Prostate gland (tissue), 2 donors: Measurements from ENCODE around the gene MYO9B. TPM values are rescaled to one million over a fixed set of nuclear protein-coding genes. Genes with fewer than 3 reads are reported as not detected.

Experiments used
- DNase-seq: peaks from one replicate; pipeline ENCODE4 v3.0.0-alpha.2; 2019; ENCODE audit warnings: low spot score
- H3K27ac ChIP-seq, 2 donors: fragments of 200-600 bp; sonication (generic); 2 replicates each; pipeline ENCODE4 v1.5.1; 2017 to 2019
- H3K27me3 ChIP-seq: fragments of 200-600 bp; sonication (generic); replicated peaks from 2 replicates; pipeline ENCODE4 v1.5.1; 2019; ENCODE audit not compliant: insufficient read depth
- H3K36me3 ChIP-seq, 2 donors: fragments of 200-600 bp; sonication (generic); 1 replicate in 1 of 2; 2 replicates in 1 of 2; pipeline versions ENCODE4 v1.5.1 to v1.8.1; 2017 to 2019
- H3K4me1 ChIP-seq: fragments of 200-600 bp; sonication (generic); replicated peaks from 2 replicates; pipeline ENCODE4 v1.5.1; 2019
- H3K4me3 ChIP-seq, 2 donors: fragments of 200-600 bp; sonication (generic); 2 replicates each; pipeline ENCODE4 v1.5.1; 2017 to 2019
- H3K9me3 ChIP-seq: fragments of 200-600 bp; sonication (generic); 2 replicates; pipeline ENCODE4 v1.5.1; 2017
- POLR2A ChIP-seq: fragments of 450-650 bp; IDR thresholded peaks from one replicate; pipeline ENCODE4 v1.6.1; 2016; ENCODE audit warnings: antibody characterized with exemption, mild to moderate bottlenecking
- POLR2AphosphoS5 ChIP-seq: sonication (generic); formaldehyde crosslinking; IDR thresholded peaks from one replicate; pipeline ENCODE4 v1.6.1; 2017; ENCODE audit warnings: antibody characterized with exemption
- WGBS: methylation state at CpG from one replicate; pipeline ENCODE4 v1.1.5; 2018; 5-methylcytosine and 5-hydroxymethylcytosine counted together
- intact Hi-C: fragments of 100-400 bp; cut with DNase I; formaldehyde crosslinking; loops from one replicate; pipeline ENCODE4 v1.14.2; 2022
- total RNA-seq, 2 donors: library from RNA; depleted of rRNA; stranded (reverse); fragments of >200 nt; gene quantifications; one replicate each; pipeline ENCODE4 v1.1.0, GENCODE V29; 2016
- TF ChIP-seq, protein P1 (sequence below), 4 experiments: fragments of 200-600 bp in 2 of 4; fragments of 450-650 bp in 2 of 4; sonication (generic) in 2 of 4; IDR thresholded peaks; 1 replicate in 3 of 4; 2 replicates in 1 of 4; pipeline ENCODE4 v1.5.1; 2016 to 2019; ENCODE audit warnings: antibody characterized with exemption in 4 of 4, mild to moderate bottlenecking in 2 of 4, moderate library complexity in 2 of 4

Gene MYO9B
- total RNA-seq, 2 donors from 2014 or later: 50.9 to 208 TPM

DNA sequence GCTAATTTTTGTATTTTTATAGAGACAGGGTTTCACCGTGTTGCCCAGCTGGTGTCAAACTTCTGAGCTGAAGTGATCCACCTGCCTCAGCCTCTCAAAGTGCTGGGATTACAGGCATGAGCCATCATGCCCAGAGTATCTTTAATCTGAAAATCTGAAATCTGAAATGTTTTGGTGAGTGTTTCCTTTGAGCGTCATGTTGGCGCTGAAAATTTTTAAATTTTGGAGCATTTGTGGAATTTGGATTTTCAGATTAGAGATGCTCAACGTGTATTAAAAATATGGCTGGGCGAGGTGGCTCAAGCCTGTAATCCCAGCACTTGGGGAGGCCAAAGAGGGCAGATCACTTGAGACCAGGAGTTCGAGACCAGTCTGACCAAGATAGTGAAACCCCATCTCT, 43.8 kb upstream of the MYO9B start:
- H3K9me3 ChIP-seq: no peaks in the 10 kb centered on the region
- no peak overlapping the region for H3K4me3 ChIP-seq
- intact Hi-C loops: no loop called here
- DNase-seq: no peak
- TF ChIP-seq, protein P1, sequence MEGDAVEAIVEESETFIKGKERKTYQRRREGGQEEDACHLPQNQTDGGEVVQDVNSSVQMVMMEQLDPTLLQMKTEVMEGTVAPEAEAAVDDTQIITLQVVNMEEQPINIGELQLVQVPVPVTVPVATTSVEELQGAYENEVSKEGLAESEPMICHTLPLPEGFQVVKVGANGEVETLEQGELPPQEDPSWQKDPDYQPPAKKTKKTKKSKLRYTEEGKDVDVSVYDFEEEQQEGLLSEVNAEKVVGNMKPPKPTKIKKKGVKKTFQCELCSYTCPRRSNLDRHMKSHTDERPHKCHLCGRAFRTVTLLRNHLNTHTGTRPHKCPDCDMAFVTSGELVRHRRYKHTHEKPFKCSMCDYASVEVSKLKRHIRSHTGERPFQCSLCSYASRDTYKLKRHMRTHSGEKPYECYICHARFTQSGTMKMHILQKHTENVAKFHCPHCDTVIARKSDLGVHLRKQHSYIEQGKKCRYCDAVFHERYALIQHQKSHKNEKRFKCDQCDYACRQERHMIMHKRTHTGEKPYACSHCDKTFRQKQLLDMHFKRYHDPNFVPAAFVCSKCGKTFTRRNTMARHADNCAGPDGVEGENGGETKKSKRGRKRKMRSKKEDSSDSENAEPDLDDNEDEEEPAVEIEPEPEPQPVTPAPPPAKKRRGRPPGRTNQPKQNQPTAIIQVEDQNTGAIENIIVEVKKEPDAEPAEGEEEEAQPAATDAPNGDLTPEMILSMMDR (IDR thresholded peaks at IDR 0.05): no peak
- WGBS: 83% methylated on average over 6 of the region's 6 CpGs
- no peaks in the 10 kb centered on the region for H3K4me1 ChIP-seq
- H3K27me3 ChIP-seq: no peaks in the 10 kb centered on the region
- H3K36me3 ChIP-seq: no peaks in the 10 kb centered on the region
- H3K27ac ChIP-seq: no peak overlapping the region

DNA sequence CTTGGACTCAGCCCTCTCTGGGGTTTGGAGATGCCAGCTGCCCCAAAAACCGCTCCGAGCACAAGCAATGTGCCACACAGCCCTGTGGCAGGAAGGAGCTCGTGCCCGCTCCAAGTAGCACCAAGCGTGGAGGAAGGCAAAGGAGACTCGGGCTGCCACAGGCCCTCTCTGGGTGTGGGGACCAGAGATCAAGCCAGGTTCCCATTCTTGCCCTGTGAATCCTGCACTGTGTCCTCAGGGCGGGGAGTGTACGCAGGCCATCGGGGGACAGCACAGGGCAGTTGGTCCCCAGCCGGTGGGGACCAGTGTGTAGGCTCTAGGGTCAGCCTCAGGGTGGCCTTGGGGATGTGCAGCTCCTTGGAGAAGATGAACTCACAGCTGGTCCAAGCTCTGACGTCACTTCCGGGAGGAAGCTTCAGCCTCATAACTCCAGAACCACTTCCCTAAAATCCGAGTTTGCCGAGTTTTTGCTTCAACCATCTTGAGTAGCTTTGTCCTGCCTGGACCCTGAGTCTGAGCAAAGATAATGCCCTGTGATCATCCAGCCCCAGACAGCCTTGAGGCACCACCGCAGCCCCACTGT, 39.6 kb upstream of the MYO9B start:
- no peak for DNase-seq
- Histone ChIP-seq H3K4me1 (no peaks in the 10 kb centered on the region), H3K36me3 (no peaks in the 10 kb centered on the region), H3K27ac (no peak overlapping the region), H3K4me3 (no peak overlapping the region), H3K9me3 (no peaks in the 10 kb centered on the region), H3K27me3 (no peaks in the 10 kb centered on the region)
- TF ChIP-seq POLR2A (no peak), POLR2AphosphoS5 (no peak)
- TF ChIP-seq, protein P1 (IDR thresholded peaks at IDR 0.05): no peak
- 89% methylated on average over 15 of the region's 15 CpGs for WGBS
- intact Hi-C loops: no loop called here

DNA sequence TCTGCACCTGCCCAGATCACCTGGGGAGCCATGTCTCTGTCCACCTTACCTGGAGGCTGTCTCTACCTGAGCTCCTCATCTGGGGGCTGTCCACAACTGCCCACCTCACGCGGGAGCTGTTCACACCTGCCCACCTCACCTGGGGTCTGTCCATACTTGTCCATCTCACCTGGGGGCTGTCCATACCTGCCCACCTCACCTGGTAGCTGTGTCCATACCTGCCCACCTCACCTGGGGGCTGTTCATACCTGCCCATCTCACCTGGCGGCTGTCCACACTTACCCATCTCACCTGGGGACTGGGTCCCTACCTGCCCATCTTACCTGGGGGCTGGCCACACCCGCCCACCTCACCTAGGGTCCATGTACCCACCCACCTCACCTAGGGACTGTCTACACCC, 38.9 kb upstream of the MYO9B start:
- intact Hi-C loops: no loop called here
- H3K36me3 ChIP-seq: no peaks in the 10 kb centered on the region
- TF ChIP-seq POLR2A: no peak
- TF ChIP-seq POLR2AphosphoS5: no peak
- TF ChIP-seq, protein P1 (IDR thresholded peaks at IDR 0.05): no peak
- no peak for DNase-seq
- no peak overlapping the region for H3K4me3 ChIP-seq
- H3K9me3 ChIP-seq: no peaks in the 10 kb centered on the region
- peaks cover 1% of the 10 kb centered on the region for H3K4me1 ChIP-seq
- 80% methylated on average over 4 of the region's 4 CpGs for WGBS
- H3K27ac ChIP-seq: no peak overlapping the region
- no peaks in the 10 kb centered on the region for H3K27me3 ChIP-seq

DNA sequence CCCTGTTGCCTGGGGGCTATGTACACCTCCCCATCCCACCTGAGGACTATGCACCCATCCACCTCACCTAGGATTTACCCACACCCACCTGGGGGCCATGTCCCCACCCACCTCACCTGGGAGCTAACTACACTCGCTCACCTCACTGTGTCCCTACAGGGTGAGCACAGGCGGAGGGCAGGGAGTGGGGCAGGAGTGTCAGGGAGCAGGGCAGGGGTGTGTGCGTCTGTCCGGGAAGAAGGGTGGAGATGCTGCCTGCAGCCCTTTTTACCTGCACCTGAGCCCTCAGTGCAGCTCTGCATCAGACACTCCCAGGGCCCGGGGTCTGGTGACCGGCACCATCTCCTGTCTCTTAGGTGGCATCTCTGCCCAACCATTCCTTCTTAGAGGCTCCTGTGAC, 38.4 kb upstream of the MYO9B start:
- TF ChIP-seq, protein P1 (IDR thresholded peaks at IDR 0.05): no peak
- no peak for TF ChIP-seq POLR2AphosphoS5
- no peak for TF ChIP-seq POLR2A
- no peak overlapping the region for H3K4me3 ChIP-seq
- H3K27ac ChIP-seq: no peak overlapping the region
- peaks cover 5% of the 10 kb centered on the region for H3K4me1 ChIP-seq
- intact Hi-C loops: no loop called here
- WGBS: 94% methylated on average over 6 of the region's 6 CpGs
- no peaks in the 10 kb centered on the region for H3K36me3 ChIP-seq
- no peak for DNase-seq
- no peaks in the 10 kb centered on the region for H3K9me3 ChIP-seq
- H3K27me3 ChIP-seq: no peaks in the 10 kb centered on the region

DNA sequence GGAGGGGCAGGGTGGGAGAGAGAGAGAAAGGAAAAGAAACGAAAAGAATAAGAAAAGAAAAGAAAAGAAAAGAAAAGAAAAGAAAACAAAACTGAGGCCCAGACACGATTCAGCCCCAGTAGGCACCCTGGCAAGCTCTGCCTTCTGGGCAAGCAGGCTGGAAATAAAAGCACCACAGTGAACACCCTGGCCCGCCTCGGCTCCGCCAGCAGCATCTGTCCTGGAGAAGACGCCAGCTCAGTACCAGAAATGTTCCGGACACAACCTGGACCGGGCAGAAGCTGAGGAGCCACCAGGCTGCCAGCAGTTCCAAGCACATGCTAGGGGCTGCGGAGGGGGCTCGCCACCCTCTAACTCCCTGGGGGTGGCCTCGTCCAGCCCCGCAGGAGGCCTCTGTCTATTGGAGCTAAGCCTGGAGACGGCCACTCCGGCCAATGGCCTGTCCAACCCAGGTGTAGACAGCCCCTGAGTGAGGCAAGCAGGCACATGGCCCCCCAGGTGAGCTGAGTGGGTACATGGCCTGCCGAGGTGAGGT, 37.5 kb upstream of the MYO9B start:
- intact Hi-C loops: no loop called here
- H3K4me3 ChIP-seq: no peak overlapping the region
- H3K27ac ChIP-seq: no peak overlapping the region
- H3K4me1 ChIP-seq: peaks cover 5% of the 10 kb centered on the region
- 73% methylated on average over 15 of the region's 15 CpGs for WGBS
- no peak for DNase-seq
- TF ChIP-seq, protein P1 (IDR thresholded peaks at IDR 0.05): no peak
- TF ChIP-seq POLR2AphosphoS5 (no peak), POLR2A (no peak)
- H3K36me3 ChIP-seq: no peaks in the 10 kb centered on the region
- H3K27me3 ChIP-seq: no peaks in the 10 kb centered on the region
- H3K9me3 ChIP-seq: no peaks in the 10 kb centered on the region
